GM23248 (cell line): ENCODE measurements around the gene CTNNAL1. TPM values are rescaled to one million over a fixed set of nuclear protein-coding genes. Genes with fewer than 3 reads are reported as not detected.

Experiments used
- DNase-seq: peaks from one replicate; pipeline ENCODE4 v3.0.0-alpha.2; 2015
- H2AFZ ChIP-seq: fragments of 200-600 bp; sonication (generic); 2 replicates; pipeline ENCODE4 v1.6.1; 2016; ENCODE audit warnings: antibody characterized with exemption
- H3F3A ChIP-seq: fragments of 200-600 bp; sonication (generic); 2 replicates; pipeline ENCODE4 v1.6.1; 2016; ENCODE audit warnings: mild to moderate bottlenecking, antibody characterized with exemption, mixed run types; ENCODE audit not compliant: insufficient read depth
- H3K27ac ChIP-seq: fragments of 200-600 bp; sonication (generic); 2 replicates; pipeline ENCODE4 v1.5.1; 2016; ENCODE audit warnings: mild to moderate bottlenecking
- H3K27me3 ChIP-seq: fragments of 200-600 bp; sonication (generic); replicated peaks from 2 replicates; pipeline ENCODE4 v1.6.1; 2016; ENCODE audit warnings: mild to moderate bottlenecking; ENCODE audit not compliant: insufficient read depth
- H3K36me3 ChIP-seq: fragments of 200-600 bp; sonication (generic); 2 replicates; pipeline ENCODE4 v1.6.1; 2016; ENCODE audit warnings: low read depth, mild to moderate bottlenecking
- H3K4me1 ChIP-seq: fragments of 200-600 bp; sonication (generic); 2 replicates; pipeline ENCODE4 v1.6.1; 2016; ENCODE audit warnings: mild to moderate bottlenecking; ENCODE audit not compliant: insufficient read depth
- H3K4me2 ChIP-seq: fragments of 200-600 bp; sonication (generic); one replicate; pipeline ENCODE4 v1.6.1; 2016; ENCODE audit warnings: mild to moderate bottlenecking; ENCODE audit not compliant: unreplicated experiment
- H3K4me3 ChIP-seq: fragments of 200-600 bp; sonication (generic); 2 replicates; pipeline ENCODE4 v1.5.1; 2016; ENCODE audit warnings: mild to moderate bottlenecking
- H3K79me2 ChIP-seq: fragments of 200-600 bp; sonication (generic); 2 replicates; pipeline ENCODE4 v1.6.1; 2016; ENCODE audit warnings: mild to moderate bottlenecking; ENCODE audit not compliant: insufficient read depth
- H3K9ac ChIP-seq: fragments of 200-600 bp; sonication (generic); 2 replicates; pipeline ENCODE4 v1.6.1; 2016; ENCODE audit warnings: mild to moderate bottlenecking
- H3K9me2 ChIP-seq: fragments of 200-600 bp; sonication (generic); 2 replicates; pipeline ENCODE4 v1.6.1; 2016; ENCODE audit warnings: mixed run types, mild to moderate bottlenecking, moderate library complexity; ENCODE audit not compliant: insufficient read depth
- H3K9me3 ChIP-seq: fragments of 200-600 bp; sonication (generic); one replicate; pipeline ENCODE4 v1.6.1; 2017; ENCODE audit warnings: low read depth
- H4K20me1 ChIP-seq: fragments of 200-600 bp; sonication (generic); 2 replicates; pipeline ENCODE4 v1.6.0; 2016; ENCODE audit not compliant: insufficient read depth
- EZH2 ChIP-seq: fragments of 200-600 bp; sonication (generic); IDR thresholded peaks from 2 replicates; pipeline ENCODE4 v1.6.1; 2018; ENCODE audit warnings: antibody characterized with exemption, mild to moderate bottlenecking; ENCODE audit not compliant: insufficient read depth, poor library complexity, severe bottlenecking
- EZH2phosphoT487 ChIP-seq: fragments of 200-600 bp; sonication (generic); IDR thresholded peaks from 2 replicates; pipeline ENCODE4 v1.6.1; 2018; ENCODE audit warnings: antibody characterized with exemption, moderate library complexity, mild to moderate bottlenecking, low read depth; ENCODE audit not compliant: insufficient read depth
- WGBS, 2 experiments: methylation state at CpG; one replicate each; pipeline ENCODE4 v1.1.6; 2015 to 2017; ENCODE audit warnings: low lambda C conversion rate in 2 of 2, low coverage in 1 of 2; ENCODE audit errors: missing lambda C conversion rate in 2 of 2; 5-methylcytosine and 5-hydroxymethylcytosine counted together
- in situ Hi-C: fragments of 300-500 bp; cut with MboI; formaldehyde crosslinking; loops from 2 replicates; pipeline ENCODE4 v1.15.0; 2020
- polyA plus RNA-seq: library from polyadenylated mRNA; unstranded; fragments of >200 nt; fragmentation: Nextera tagmentation; extraction: Ambion mirVana; gene quantifications from 2 replicates; pipeline ENCODE4 v1.2.1, GENCODE V29; 2016
- total RNA-seq: library from RNA; depleted of rRNA; stranded (reverse); fragments of >200 nt; shearing (Covaris generic); gene quantifications from 2 replicates; pipeline ENCODE4 v1.2.3, GENCODE V29; 2014

CTNNAL1 gene
- total and polyA plus RNA-seq, 2 experiments from 2014 or later: 97.9 to 119 TPM

DNA sequence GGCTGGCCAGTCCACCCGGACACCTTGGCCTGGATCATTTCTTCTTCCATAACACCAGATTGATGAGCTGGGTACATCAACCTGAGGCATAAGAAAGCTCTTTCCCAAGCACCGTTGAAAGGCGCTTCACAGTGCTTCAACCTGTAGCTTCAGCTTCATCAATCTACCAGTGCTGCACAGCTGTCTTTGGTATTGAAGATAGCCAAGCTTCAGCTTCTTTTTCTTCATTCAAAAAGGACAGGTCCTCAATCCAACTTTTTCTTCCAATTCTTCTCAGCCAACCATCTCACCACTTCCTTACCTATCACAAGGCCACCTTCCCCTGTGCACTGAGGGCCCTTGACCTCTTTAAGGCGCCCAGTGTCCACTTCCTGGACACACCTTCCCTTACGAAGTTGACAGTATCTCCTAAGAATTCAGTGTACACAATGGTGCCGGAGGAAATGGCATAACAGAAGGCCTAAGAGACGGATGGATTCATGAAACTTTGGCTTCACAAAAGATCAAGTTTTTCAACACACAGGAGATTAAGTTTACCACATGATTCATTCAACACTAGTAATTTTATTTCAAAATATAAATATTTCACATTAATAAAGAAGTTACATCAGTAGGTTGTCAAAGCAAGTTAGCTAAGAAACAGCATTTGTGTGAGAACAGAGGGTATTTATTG is 1.4 kb upstream of the CTNNAL1 start:
- H3K36me3 ChIP-seq: peaks cover 6% of the 10 kb centered on the region; the same call in 1 of the 2 replicates

DNA sequence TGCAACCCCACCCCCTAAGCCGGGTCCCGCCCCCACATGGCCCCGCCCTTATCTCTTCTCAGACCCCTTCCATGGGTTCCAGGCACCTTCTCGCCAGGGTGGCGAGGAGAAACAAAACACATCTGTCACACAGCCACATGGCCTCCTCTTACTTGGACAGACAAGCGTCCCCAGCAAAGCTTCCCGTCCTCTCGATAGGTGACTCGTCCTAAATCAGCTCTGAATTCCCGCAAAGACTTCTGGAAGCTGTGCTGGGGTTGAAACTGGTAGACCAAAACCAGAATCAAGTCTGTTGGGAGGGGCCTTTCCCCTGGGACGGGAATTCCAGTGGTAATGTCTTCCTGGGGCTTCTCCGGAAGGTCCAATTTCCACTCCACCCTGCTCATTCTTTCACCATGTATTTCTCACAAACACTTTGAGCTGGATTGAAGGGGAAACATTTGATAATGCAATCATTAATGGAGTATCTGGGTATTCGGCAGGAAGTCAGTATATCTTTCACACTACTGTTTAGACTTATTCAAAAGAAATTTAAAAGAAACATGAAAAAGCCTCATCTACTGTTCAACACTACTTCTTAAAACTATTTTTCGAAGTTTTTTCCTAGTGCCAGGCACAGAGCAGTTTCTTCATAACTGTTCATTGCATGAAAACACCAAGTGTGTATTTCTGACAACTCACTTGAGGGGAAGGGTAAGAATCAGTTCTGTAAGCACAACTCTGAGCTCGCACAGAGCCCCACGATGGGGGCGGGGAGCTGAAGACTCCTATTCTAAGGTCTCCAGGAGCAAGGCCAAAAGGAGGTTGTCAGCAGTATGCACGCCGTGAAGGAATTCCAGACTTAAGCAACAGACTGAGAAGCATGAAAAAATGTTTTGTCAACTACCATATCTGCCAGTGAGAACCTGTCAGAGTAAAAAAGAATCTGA is 644 bp upstream of the CTNNAL1 start:
- Histone ChIP-seq H3K4me1 (peaks cover 35% of the 10 kb centered on the region), H3K9me3 (no peaks in the 10 kb centered on the region), H3K9me2 (no peaks in the 10 kb centered on the region), H3K27ac (peak overlapping the region; percentile 91), H4K20me1 (no peaks in the 10 kb centered on the region), H3F3A (peaks cover 44% of the 10 kb centered on the region), H3K4me2 (peak overlapping the region; percentile 82), H3K4me3 (peak overlapping the region; percentile 84), H3K79me2 (peaks cover 25% of the 10 kb centered on the region), H3K27me3 (no peaks in the 10 kb centered on the region), H2AFZ (peak overlapping the region; percentile 78), H3K9ac (peak overlapping the region; percentile 90), H3K36me3 (no peaks in the 10 kb centered on the region)
- no peak for TF ChIP-seq EZH2phosphoT487
- no peak for TF ChIP-seq EZH2
- peak; percentile 73 for DNase-seq
- WGBS, 2 experiments: 13 to 15% methylated on average over 19 of the region's 19 CpGs
- in situ Hi-C loops: no loop called here

More for the DNA sequence above, 1.4 kb upstream of the CTNNAL1 start:
- in situ Hi-C loops: no loop called here
- Histone ChIP-seq H3K27me3 (no peaks in the 10 kb centered on the region), H3K9me2 (no peaks in the 10 kb centered on the region), H3K27ac (peak overlapping the region; percentile 91), H3K9me3 (no peaks in the 10 kb centered on the region), H3K4me1 (peaks cover 35% of the 10 kb centered on the region), H2AFZ (no peak overlapping the region), H3F3A (peaks cover 44% of the 10 kb centered on the region), H3K9ac (no peak overlapping the region), H3K79me2 (peaks cover 17% of the 10 kb centered on the region), H4K20me1 (no peaks in the 10 kb centered on the region), H3K4me3 (no peak overlapping the region), H3K4me2 (peak overlapping the region; percentile 82)
- no peak for DNase-seq
- no peak for TF ChIP-seq EZH2phosphoT487
- TF ChIP-seq EZH2: no peak
- WGBS, 2 experiments: 84 to 91% methylated on average over 7 of the region's 7 CpGs

DNA sequence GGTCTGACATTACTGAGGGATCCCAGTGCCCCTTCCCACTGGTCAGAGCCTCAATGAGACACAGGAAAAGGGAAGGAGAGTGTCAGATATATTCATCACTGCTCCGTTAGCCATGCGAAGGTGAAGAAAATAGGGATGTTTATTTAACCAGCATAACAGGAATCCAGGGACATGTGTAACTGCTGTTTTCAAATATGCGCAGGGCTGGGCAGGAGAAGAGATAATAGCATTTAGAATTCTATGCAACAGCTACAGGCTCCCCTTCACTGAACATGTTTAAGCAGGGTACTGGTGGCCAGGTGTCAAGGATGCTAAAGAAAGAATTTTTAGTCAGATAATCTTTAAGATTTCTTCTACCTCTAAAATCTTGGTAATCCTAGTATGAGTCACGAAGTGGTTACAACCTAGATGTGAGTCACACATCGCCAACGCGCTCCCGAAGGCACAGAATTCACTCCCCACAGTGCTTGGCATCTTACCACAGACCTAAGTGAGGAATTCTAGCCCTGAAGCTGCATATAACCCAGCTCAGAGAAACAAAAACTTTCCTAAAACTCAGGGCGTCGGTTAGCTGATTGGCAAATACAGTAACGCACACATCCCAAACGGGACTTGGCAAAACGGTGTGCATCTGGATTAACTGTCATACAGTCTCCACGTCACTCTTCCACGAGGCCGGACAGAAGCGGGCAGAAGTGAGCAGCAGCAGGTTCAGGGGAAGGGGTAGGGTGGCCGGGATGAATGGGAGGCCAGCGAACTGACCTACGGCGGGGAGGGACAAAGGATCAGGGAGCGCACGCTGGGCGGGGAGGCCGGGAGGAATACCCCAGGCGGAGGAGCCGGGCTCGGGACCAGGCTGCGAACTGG is 1.1 kb downstream of the CTNNAL1 start:
- Histone ChIP-seq H3K4me3 (peak overlapping the region; percentile 84), H3K4me1 (peaks cover 35% of the 10 kb centered on the region), H3K27me3 (no peaks in the 10 kb centered on the region), H3K9ac (peak overlapping the region; percentile 90), H3K79me2 (peaks cover 42% of the 10 kb centered on the region), H3K9me2 (no peaks in the 10 kb centered on the region), H3K27ac (peak overlapping the region; percentile 91), H3K4me2 (peak overlapping the region; percentile 82), H4K20me1 (no peaks in the 10 kb centered on the region), H3K36me3 (no peaks in the 10 kb centered on the region), H3K9me3 (no peaks in the 10 kb centered on the region), H2AFZ (peak overlapping the region; percentile 77), H3F3A (peaks cover 44% of the 10 kb centered on the region)
- DNase-seq: peak; percentile 99
- 1 to 3% methylated on average over 25 to 29 of the region's 29 CpGs for WGBS, 2 experiments
- TF ChIP-seq EZH2: no peak
- no peak for TF ChIP-seq EZH2phosphoT487
- in situ Hi-C loops: no loop called here

DNA sequence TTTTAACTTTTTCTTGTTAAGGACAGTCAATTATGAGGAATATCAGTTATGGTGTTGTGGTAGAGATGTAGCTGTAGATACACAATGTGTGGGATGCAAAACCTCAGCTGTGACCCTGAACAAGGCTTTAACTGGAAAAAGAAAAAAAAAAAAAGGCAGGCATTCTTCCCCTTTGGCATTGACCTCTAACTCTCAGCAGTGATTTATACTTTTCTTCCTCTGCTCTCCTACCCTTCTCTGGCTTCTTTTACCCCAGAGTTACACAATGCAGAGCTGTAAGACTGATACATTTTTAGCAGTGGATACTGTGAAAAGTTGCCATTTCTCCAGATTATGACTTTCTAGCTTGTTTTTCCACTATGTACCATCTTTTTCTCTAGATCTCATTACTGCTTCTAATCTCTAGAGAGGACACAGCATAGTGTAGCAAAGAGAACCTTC is 2.0 kb downstream of the CTNNAL1 start:
- peak; percentile 44 for DNase-seq
- Histone ChIP-seq H3K4me1 (peaks cover 35% of the 10 kb centered on the region), H3K9ac (peak overlapping the region; percentile 90), H3K79me2 (peaks cover 52% of the 10 kb centered on the region), H2AFZ (no peak overlapping the region), H3K4me3 (peak overlapping the region; percentile 84), H3K27ac (peak overlapping the region; percentile 91), H3K36me3 (no peaks in the 10 kb centered on the region; the same call in 1 of the 2 replicates), H4K20me1 (0 out of 2 replicates have a peak, but pooled peaks cover 3% of the 10 kb centered on the region), H3F3A (peaks cover 44% of the 10 kb centered on the region), H3K27me3 (no peaks in the 10 kb centered on the region), H3K4me2 (peak overlapping the region; percentile 82), H3K9me3 (no peaks in the 10 kb centered on the region), H3K9me2 (no peaks in the 10 kb centered on the region)
- in situ Hi-C loops: no loop called here
- TF ChIP-seq EZH2 (no peak), EZH2phosphoT487 (no peak)
